ENCODE data around the gene RMND5B.
"Not testable (repeated sequence)": the region's sequence is repeated elsewhere in the genome, so short reads cannot be mapped to it uniquely, and the experiment has no call there.

The RMND5B gene, protein sequence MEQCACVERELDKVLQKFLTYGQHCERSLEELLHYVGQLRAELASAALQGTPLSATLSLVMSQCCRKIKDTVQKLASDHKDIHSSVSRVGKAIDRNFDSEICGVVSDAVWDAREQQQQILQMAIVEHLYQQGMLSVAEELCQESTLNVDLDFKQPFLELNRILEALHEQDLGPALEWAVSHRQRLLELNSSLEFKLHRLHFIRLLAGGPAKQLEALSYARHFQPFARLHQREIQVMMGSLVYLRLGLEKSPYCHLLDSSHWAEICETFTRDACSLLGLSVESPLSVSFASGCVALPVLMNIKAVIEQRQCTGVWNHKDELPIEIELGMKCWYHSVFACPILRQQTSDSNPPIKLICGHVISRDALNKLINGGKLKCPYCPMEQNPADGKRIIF

GRCh38 chr5:178130576-178131445, at the start of gene RMND5B:
TSS of gene RMND5B (plus strand) at chr5:178131014. CDS start at chr5:178138120, 7,106 bp downstream.
- H3K4me3 ChIP-seq (ENCODE audit: low read depth, low read length) = peak within 1 kb of the TSS; percentile 67
- TF ChIP-seq CTCF (IDR thresholded peaks at IDR 0.05; ENCODE audit: low read depth, low read length, missing control alignments) = no peak
- DNase-seq (ENCODE audit: low read depth) = no peak
- in situ Hi-C loops (cut with HindIII; ENCODE audit: low sequenced_read_pairs) = no loop called here

DNA sequence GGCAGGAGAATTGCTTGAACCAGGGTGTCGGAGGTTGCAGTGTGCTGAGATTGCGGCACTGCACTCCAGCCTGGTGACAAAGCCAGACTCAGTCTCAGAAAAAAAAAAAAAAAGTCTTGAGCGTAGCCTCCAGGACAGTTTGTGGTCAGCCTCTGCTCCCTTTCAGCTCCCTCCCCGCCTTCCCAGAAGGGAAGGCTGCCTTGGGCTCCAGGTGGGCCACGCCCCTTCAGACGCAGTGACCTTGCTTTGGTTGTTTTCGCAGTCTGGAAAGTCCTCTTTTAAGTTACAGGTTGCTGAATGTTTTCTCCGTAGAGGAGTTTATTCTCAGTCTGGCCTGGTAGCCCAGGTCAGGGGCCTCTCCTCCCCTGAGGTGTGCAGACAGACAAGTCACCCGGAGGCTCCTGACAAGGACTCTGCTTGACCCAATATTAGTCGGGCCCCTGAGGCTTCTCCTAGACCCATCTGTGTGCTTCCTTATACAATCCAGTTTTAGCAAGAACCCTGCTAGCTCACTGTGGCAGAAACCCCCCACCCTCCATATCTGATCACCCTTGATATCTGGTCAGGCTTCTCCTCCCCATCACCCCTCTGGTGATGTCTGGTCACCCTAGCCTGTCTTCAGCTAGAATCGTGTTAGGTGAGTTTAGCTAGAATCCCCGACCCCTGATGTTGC, 49.1 kb upstream of the RMND5B start:
- H3K4me3 ChIP-seq (ENCODE audit: low read depth, low read length) = no peak overlapping the region
- DNase-seq (ENCODE audit: low read depth) = no peak
- in situ Hi-C loops (cut with HindIII; ENCODE audit: low sequenced_read_pairs) = no loop called here
- no peak for TF ChIP-seq CTCF (IDR thresholded peaks at IDR 0.05; ENCODE audit: low read depth, low read length, missing control alignments)

DNA sequence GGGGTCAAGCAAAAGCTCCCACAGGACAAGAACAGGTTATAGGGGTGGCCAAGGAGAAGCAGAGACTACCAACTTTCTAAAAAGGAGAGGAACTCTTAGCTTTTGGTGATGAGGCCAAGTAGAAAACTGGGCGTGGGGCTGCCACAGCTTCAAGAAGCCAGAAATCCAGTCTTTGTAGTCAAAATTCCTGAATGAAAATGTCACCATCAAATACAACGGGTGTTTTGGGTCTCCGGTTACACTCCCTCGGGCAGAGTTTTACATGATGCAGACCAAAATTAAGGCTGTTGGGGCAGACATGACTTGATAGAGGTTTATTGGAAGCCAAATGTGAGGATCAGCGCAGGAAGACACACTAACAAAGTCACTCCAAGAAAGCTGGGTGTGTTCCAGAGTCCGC, 46.9 kb upstream of the RMND5B start:
- no peak for TF ChIP-seq CTCF (IDR thresholded peaks at IDR 0.05; ENCODE audit: low read depth, low read length, missing control alignments)
- no peak overlapping the region for H3K4me3 ChIP-seq (ENCODE audit: low read depth, low read length)
- DNase-seq (ENCODE audit: low read depth) = no peak
- in situ Hi-C loops (cut with HindIII; ENCODE audit: low sequenced_read_pairs) = no loop called here

- H3K4me3 ChIP-seq (ENCODE audit: low read depth, low read length) = no peak overlapping the region
- in situ Hi-C loops (cut with HindIII; ENCODE audit: low sequenced_read_pairs) = no loop called here
- no peak for DNase-seq (ENCODE audit: low read depth)
- TF ChIP-seq CTCF (IDR thresholded peaks at IDR 0.05; ENCODE audit: low read depth, low read length, missing control alignments) = no peak
These were observed 45.5 kb upstream of the RMND5B start for GRCh38 chr5:178085316-178085715.

- in situ Hi-C loops (cut with HindIII; ENCODE audit: low sequenced_read_pairs) = no loop called here
- TF ChIP-seq CTCF (IDR thresholded peaks at IDR 0.05; ENCODE audit: low read depth, low read length, missing control alignments) = no peak
- DNase-seq (ENCODE audit: low read depth) = no peak
- no peak overlapping the region for H3K4me3 ChIP-seq (ENCODE audit: low read depth, low read length)
These were observed 44.5 kb upstream of the RMND5B start for GRCh38 chr5:178086266-178086665.

DNA sequence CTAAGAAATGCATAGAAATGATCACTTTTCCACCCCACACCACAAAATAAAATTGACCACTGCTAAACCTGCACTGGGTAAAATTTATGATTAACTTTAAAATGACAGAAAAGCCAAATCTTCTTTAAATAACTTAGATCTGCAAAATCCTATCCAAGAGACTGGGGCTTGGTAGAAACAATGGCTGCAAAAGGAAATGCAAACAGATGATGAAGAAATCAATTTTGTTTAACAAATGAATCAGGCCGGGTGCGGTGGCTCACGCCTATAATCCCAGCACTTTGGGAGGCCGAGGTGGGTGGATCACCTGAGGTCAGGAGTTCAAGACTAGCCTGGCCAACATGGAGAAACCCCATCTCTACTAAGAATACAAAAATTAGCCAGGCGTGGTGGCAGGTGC, 43.6 kb upstream of the RMND5B start:
- DNase-seq (ENCODE audit: low read depth); H3K4me3 ChIP-seq (ENCODE audit: low read depth, low read length); in situ Hi-C loops (cut with HindIII; ENCODE audit: low sequenced_read_pairs): not testable (repeated sequence)

Data from astrocyte of the cerebellum (primary cell).